HepG2 (cell line): ENCODE results near the gene RPL18. TPM values are rescaled to one million over a fixed set of nuclear protein-coding genes. Genes with fewer than 3 reads are reported as not detected.

ENCODE experiments used
- ATF7-NPFF ChIP-seq: sonication (generic); formaldehyde crosslinking; IDR thresholded peaks from 2 replicates; pipeline ENCODE4 v1.8.1; 2023; ENCODE audit warnings: mild to moderate bottlenecking, low read depth, missing genetic modification reagents, moderate library complexity
- ETV6 ChIP-seq: sonication (generic); formaldehyde crosslinking; conservative IDR thresholded peaks from 2 replicates; pipeline ENCODE4 v1.4.0; 2020; ENCODE audit warnings: missing genetic modification reagents
- HNF1B ChIP-seq: sonication (generic); formaldehyde crosslinking; IDR thresholded peaks from 2 replicates; pipeline ENCODE4 v1.5.1; 2020; ENCODE audit warnings: mild to moderate bottlenecking, moderate library complexity, missing genetic modification reagents
- MAF1 ChIP-seq: sonication (generic); formaldehyde crosslinking; IDR thresholded peaks from 2 replicates; pipeline ENCODE4 v1.5.0; 2020; ENCODE audit warnings: missing genetic modification reagents, borderline replicate concordance
- PHF21A ChIP-seq: sonication (generic); formaldehyde crosslinking; IDR thresholded peaks from 2 replicates; pipeline ENCODE4 v1.5.0; 2020; ENCODE audit warnings: mild to moderate bottlenecking, missing genetic modification reagents
- POLR2AphosphoS5 ChIP-seq: IDR thresholded peaks from 2 replicates; pipeline ENCODE4 v1.6.1; 2012; ENCODE audit warnings: low read depth, low read length
- PPARG ChIP-seq: conservative IDR thresholded peaks from 2 replicates; pipeline ENCODE4 v1.6.1; 2016; ENCODE audit warnings: missing biosample characterization, missing genetic modification reagents
- RFXANK ChIP-seq: IDR thresholded peaks from 2 replicates; pipeline ENCODE4 v1.6.1; 2016
- SALL2 ChIP-seq: sonication (generic); formaldehyde crosslinking; IDR thresholded peaks from 2 replicates; pipeline ENCODE4 v1.8.1; 2023; ENCODE audit warnings: mild to moderate bottlenecking, missing genetic modification reagents, inconsistent platforms
- ZFAT ChIP-seq: sonication (generic); formaldehyde crosslinking; conservative IDR thresholded peaks from 2 replicates; pipeline ENCODE4 v1.8.1; 2023; ENCODE audit warnings: missing genetic modification reagents, inconsistent platforms
- ZNF350 ChIP-seq: sonication (generic); formaldehyde crosslinking; IDR thresholded peaks from 2 replicates; pipeline ENCODE4 v1.4.0; 2020; ENCODE audit warnings: mild to moderate bottlenecking, low read depth, missing genetic modification reagents, borderline replicate concordance
- polyA plus RNA-seq, 8 experiments: library from polyadenylated mRNA; depleted of rRNA in 3 of 8; stranded (reverse) in 7 of 8; unstranded in 1 of 8; fragments of >200 nt; fragmentation: Illumina TruSeq in 4 of 8; extraction: Trizol in 4 of 8; gene quantifications; 2 replicates each; pipeline versions ENCODE4 v1.2.1 to v1.2.3, GENCODE V29; 2011 to 2016; ENCODE audit warnings: low read depth in 4 of 8, missing spikeins in 1 of 8, mixed read lengths in 1 of 8; ENCODE audit not compliant: insufficient read depth in 1 of 8
- total RNA-seq, 5 experiments: library from RNA; depleted of rRNA; stranded (reverse); fragments of >200 nt; fragmentation: Illumina TruSeq; extraction: Trizol; gene quantifications; 2 replicates each; pipeline ENCODE4 v1.2.3, GENCODE V29; 2016; ENCODE audit warnings: low read depth in 1 of 5

The RPL18 gene
- total and polyA plus RNA-seq, 2 of the 13 experiments (the other 11 are each of a cell fraction or from before 2014, with no cell fraction given), result 1,485 to 1,639 TPM

DNA sequence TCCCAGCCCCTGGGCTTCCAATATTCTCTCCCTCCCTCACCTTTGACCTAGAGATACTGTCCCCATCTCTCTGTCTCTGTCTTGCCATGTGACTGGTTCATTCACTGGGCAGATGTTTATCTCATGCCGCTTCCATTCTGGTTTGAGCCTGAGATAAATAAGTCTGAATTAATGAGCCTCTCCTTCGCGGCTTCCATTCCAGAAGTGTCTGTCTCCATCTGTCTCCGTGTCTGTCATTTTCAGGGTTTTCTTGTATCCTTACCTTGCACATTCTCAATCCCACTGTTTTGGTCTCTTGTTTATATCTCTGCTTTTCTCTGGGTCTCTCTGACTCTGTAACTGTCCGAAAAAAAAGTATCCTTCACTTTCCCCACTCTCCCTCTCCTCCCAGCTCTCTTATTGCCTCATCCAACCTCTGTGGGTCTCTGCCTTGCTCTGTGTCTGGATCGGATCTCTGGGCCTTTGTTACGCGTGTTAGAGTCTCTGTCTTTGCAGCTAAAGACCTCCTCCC, 4.6 kb upstream of the RPL18 start (continued):
- TF ChIP-seq SALL2 (CRISPR knock-in tag) (no peak), PHF21A (CRISPR knock-in tag) (no peak), ATF7-NPFF (no peak), HNF1B (CRISPR knock-in tag) (no peak), POLR2AphosphoS5 (0 out of 2 replicates have a peak, but pooled peaks have one; percentile 18), RFXANK (CRISPR knock-in tag) (no peak), PPARG (CRISPR knock-in tag) (0 out of 2 replicates have a peak, but pooled peaks have one; percentile 14), ZFAT (CRISPR knock-in tag) (no peak), ZNF350 (no peak), ETV6 (CRISPR knock-in tag) (no peak), MAF1 (CRISPR knock-in tag) (no peak)
